GM12864 (cell line): Measurements from ENCODE around the gene SEMA5A.

Experiments used
- DNase-seq: peaks from one replicate; pipeline ENCODE4 v3.0.0-alpha.2; 2011; ENCODE audit warnings: low read depth
- H3K4me3 ChIP-seq: 2 replicates; pipeline ENCODE4 v1.5.1; 2011; ENCODE audit warnings: mild to moderate bottlenecking, low read depth, low read length, control low read depth
- TF ChIP-seq, protein P1 (sequence below): IDR thresholded peaks from 2 replicates; pipeline ENCODE4 v1.5.1; 2011; ENCODE audit warnings: low read depth, mild to moderate bottlenecking, moderate library complexity, low read length, control low read depth, inconsistent platforms; ENCODE audit errors: missing control alignments

The SEMA5A gene

DNA sequence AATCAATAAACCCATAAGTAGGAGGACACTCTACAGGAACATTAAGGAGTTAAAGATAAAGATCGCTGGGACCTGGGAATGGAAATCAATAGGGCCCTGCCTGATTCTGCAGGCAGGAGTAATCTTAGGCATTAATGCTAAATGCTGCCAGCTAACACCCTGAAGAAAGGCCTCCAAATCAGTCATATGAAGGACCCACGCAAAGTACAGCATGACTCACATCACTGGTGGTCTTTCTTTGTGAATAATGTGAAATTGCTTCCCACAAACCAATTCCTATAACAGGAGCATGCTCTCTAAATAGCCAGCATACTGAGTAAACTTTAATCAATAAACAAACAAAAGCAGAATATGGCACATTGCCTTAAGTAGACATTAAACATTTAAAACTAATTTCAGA lies 172.3 kb downstream of the SEMA5A start:
- DNase-seq: no peak
- H3K4me3 ChIP-seq: no peak overlapping the region
- TF ChIP-seq, protein P1, sequence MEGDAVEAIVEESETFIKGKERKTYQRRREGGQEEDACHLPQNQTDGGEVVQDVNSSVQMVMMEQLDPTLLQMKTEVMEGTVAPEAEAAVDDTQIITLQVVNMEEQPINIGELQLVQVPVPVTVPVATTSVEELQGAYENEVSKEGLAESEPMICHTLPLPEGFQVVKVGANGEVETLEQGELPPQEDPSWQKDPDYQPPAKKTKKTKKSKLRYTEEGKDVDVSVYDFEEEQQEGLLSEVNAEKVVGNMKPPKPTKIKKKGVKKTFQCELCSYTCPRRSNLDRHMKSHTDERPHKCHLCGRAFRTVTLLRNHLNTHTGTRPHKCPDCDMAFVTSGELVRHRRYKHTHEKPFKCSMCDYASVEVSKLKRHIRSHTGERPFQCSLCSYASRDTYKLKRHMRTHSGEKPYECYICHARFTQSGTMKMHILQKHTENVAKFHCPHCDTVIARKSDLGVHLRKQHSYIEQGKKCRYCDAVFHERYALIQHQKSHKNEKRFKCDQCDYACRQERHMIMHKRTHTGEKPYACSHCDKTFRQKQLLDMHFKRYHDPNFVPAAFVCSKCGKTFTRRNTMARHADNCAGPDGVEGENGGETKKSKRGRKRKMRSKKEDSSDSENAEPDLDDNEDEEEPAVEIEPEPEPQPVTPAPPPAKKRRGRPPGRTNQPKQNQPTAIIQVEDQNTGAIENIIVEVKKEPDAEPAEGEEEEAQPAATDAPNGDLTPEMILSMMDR: no peak

GRCh38 chr5:9370256-9370655 lies 175.6 kb downstream of the SEMA5A start:
- TF ChIP-seq, protein P1: no peak
- no peak for DNase-seq
- H3K4me3 ChIP-seq: no peak overlapping the region

DNA sequence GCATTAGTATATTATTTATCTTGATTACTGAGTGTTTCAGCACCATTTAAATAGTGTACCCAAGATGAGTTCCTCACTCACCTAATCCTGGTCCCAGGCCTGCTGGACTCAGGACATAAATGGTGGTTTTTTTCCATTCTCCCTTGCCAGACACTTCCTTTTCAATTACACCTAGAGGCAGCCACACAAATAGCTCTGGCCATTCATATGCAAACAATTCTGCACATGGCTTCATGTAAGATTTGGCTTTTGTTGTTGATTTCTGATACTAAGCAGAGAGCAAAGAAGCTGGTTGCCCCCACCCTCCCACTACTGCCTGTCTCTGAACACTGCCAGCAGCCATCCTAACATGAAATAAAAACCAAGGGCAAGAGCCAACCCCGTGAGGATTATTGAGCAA lies 180.4 kb downstream of the SEMA5A start:
- DNase-seq: no peak
- TF ChIP-seq, protein P1: no peak

GRCh38 chr5:9363449-9363848 lies 182.4 kb downstream of the SEMA5A start:
- peak; percentile 27 for DNase-seq

More for the DNA sequence above, 180.4 kb downstream of the SEMA5A start:
- no peak overlapping the region for H3K4me3 ChIP-seq

DNA sequence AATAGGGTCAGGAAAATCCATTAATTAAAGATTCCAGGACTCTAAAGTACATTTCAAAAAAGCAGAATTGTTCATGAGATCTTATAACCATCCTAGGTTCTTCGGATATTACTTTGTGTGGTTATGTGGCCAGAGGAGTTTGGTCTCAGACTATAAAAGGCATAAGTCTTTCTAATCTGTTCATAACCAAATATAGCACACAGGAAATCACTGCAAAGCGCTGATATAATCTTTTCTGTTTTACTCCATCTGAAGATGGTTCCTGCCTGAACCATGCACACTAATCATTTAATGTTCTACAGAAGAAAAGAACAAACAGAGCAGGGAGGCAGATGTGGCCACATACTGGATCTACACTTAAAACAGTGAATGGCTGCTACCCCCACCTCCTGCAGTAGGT lies 182.8 kb downstream of the SEMA5A start:
- no peak overlapping the region; the same call in 1 of the 2 replicates for H3K4me3 ChIP-seq
- TF ChIP-seq, protein P1: no peak
- peak; percentile 55 for DNase-seq

More at GRCh38 chr5:9363449-9363848, 182.4 kb downstream of the SEMA5A start:
- TF ChIP-seq, protein P1: no peak
- no peak overlapping the region; the same call in 1 of the 2 replicates for H3K4me3 ChIP-seq

DNA sequence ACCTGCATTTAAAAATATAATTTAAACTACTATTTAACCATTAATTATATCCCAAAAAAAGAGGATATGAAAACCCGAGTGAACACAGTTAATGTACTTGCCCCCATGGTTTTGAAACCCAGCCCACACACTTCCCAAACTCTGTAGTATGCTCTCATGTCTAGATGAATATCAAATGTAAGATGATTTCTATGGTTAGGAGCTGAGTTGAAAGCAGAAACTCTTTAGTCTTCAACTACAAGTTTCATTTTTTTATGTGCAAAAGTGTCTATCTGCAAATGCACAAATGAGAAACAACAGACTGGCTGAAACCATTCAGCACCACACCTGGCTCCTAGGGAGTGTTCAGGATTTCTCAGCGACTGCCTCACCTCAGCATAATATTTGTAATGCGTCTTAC lies 183.3 kb downstream of the SEMA5A start:
- H3K4me3 ChIP-seq: no peak overlapping the region; the same call in 1 of the 2 replicates
- peak; percentile 78 for DNase-seq
- TF ChIP-seq, protein P1: no peak

DNA sequence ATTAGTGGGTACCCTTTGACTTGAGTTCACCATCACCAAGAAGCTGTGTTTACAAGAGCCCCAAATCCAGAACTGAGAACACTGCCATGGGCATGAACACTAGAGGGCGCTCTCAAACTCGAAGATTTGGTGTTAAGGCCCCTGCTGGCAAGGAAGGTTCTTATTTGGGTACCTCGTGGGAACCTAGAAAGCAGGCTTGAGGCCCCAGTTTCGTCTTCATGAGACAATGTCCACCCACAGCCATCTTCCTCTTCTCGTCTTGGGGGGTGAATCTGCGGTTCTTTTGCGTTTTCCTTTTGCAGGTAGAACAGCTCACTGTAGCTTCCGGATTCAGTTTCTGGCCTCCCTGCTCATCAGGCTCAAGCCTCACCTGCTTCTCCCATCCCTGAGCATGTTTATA lies 184.0 kb downstream of the SEMA5A start:
- TF ChIP-seq, protein P1: peak; percentile 88
- no peak overlapping the region for H3K4me3 ChIP-seq
- peak; percentile 99 for DNase-seq
